Esophagus (tissue), 2 donors: ENCODE data around the gene DNAJC15. TPM values are rescaled to one million over a fixed set of nuclear protein-coding genes. Genes with fewer than 3 reads are reported as not detected.

Experiments used
- H3K27ac ChIP-seq, 2 donors: one replicate each; pipeline ENCODE4 v1.5.1; 2013; ENCODE audit warnings: low read depth in 2 of 2, mild to moderate bottlenecking in 2 of 2, inconsistent platforms in 1 of 2, low read length in 1 of 2, moderate library complexity in 1 of 2
- H3K27me3 ChIP-seq, 2 donors: one replicate each; pipeline ENCODE4 v1.6.1; 2013; ENCODE audit warnings: low read length in 2 of 2, control low read depth in 1 of 2, mild to moderate bottlenecking in 1 of 2; ENCODE audit not compliant: insufficient read depth in 2 of 2, control insufficient read depth in 1 of 2
- H3K36me3 ChIP-seq, 2 donors: one replicate each; pipeline ENCODE4 v1.6.1; 2013; ENCODE audit warnings: low read length in 1 of 2; ENCODE audit not compliant: control insufficient read depth in 2 of 2, insufficient read depth in 2 of 2
- H3K4me1 ChIP-seq, 2 donors: one replicate each; pipeline ENCODE4 v1.6.1; 2013; ENCODE audit warnings: low read length in 1 of 2; ENCODE audit not compliant: control insufficient read depth in 2 of 2, insufficient read depth in 2 of 2
- H3K4me3 ChIP-seq, 2 donors: one replicate each; pipeline ENCODE4 v1.5.1; 2013; ENCODE audit warnings: low read length in 2 of 2, mild to moderate bottlenecking in 2 of 2, low read depth in 1 of 2, moderate library complexity in 1 of 2
- H3K9me3 ChIP-seq, 2 donors: one replicate each; pipeline ENCODE4 v1.6.1; 2013; ENCODE audit warnings: mild to moderate bottlenecking in 2 of 2, low read depth in 1 of 2, low read length in 1 of 2, moderate library complexity in 1 of 2; ENCODE audit not compliant: control insufficient read depth in 2 of 2, insufficient read depth in 1 of 2
- WGBS, 2 donors: extraction: QIAGEN DNeasy Blood & Tissue Kit; methylation state at CpG; one replicate each; pipeline ENCODE4 v1.1.7; 2013; 5-methylcytosine and 5-hydroxymethylcytosine counted together
- polyA plus RNA-seq, 2 donors: library from polyadenylated mRNA; stranded (reverse); fragments of 200-250 nt; gene quantifications; one replicate each; pipeline ENCODE4 v1.2.3, GENCODE V29; 2013
- donor health status: healthy with polysubstance abuse.
- donor health status: Bipolar disorder and iron deficiency.

Gene DNAJC15
- polyA plus RNA-seq, 2 donors, result 8.6 to 13.6 TPM

- no peak overlapping the region for H3K27ac ChIP-seq
- H3K4me3 ChIP-seq, result no peak overlapping the region
- no peaks in the 10 kb centered on the region for H3K4me1 ChIP-seq
- 78 to 83% methylated on average over 1 of the region's 1 CpG for WGBS, 2 donors
- no peaks in the 10 kb centered on the region for H3K9me3 ChIP-seq
- H3K27me3 ChIP-seq, result no peaks in the 10 kb centered on the region
- H3K36me3 ChIP-seq, result no peaks in the 10 kb centered on the region
Measured at GRCh38 chr13:43113603-43114002, 90.2 kb downstream of the DNAJC15 start.

GRCh38 chr13:43114504-43114903 lies 91.1 kb downstream of the DNAJC15 start:
- no peak overlapping the region for H3K4me3 ChIP-seq
- H3K27ac ChIP-seq, result no peak overlapping the region
- H3K27me3 ChIP-seq, result no peaks in the 10 kb centered on the region
- H3K9me3 ChIP-seq, result no peaks in the 10 kb centered on the region
- peaks cover 0 to 2% of the 10 kb centered on the region in 2 donors for H3K4me1 ChIP-seq
- H3K36me3 ChIP-seq, result no peaks in the 10 kb centered on the region
- WGBS, 2 donors, result 96 to 97% methylated on average over 1 of the region's 1 CpG

- no peak overlapping the region for H3K4me3 ChIP-seq
- 91 to 96% methylated on average over 3 of the region's 3 CpGs for WGBS, 2 donors
- H3K9me3 ChIP-seq, result no peaks in the 10 kb centered on the region
- H3K27me3 ChIP-seq, result no peaks in the 10 kb centered on the region
- peaks cover 0 to 2% of the 10 kb centered on the region in 2 donors for H3K4me1 ChIP-seq
- H3K27ac ChIP-seq, result no peak overlapping the region
- no peaks in the 10 kb centered on the region for H3K36me3 ChIP-seq
Measured at GRCh38 chr13:43115141-43115540, 91.8 kb downstream of the DNAJC15 start.

- Histone ChIP-seq H3K36me3 (no peaks in the 10 kb centered on the region), H3K9me3 (no peaks in the 10 kb centered on the region), H3K4me3 (no peak overlapping the region), H3K27ac (no peak overlapping the region), H3K4me1 (peaks cover 0 to 2% of the 10 kb centered on the region in 2 donors), H3K27me3 (no peaks in the 10 kb centered on the region)
- WGBS, 2 donors, result 88 to 93% methylated on average over 7 of the region's 7 CpGs
Measured at GRCh38 chr13:43116242-43116641, 92.9 kb downstream of the DNAJC15 start.

GRCh38 chr13:43118521-43118920 lies 95.1 kb downstream of the DNAJC15 start:
- Histone ChIP-seq H3K4me1 (peaks cover 0 to 2% of the 10 kb centered on the region in 2 donors), H3K27ac (no peak overlapping the region), H3K36me3 (no peaks in the 10 kb centered on the region), H3K4me3 (no peak overlapping the region), H3K27me3 (no peaks in the 10 kb centered on the region), H3K9me3 (no peaks in the 10 kb centered on the region)
- WGBS, 2 donors, result 64 to 65% methylated on average over 6 of the region's 6 CpGs

GRCh38 chr13:43119206-43119605 lies 95.8 kb downstream of the DNAJC15 start:
- Histone ChIP-seq H3K9me3 (no peaks in the 10 kb centered on the region), H3K27me3 (no peaks in the 10 kb centered on the region), H3K27ac (no peak overlapping the region), H3K36me3 (no peaks in the 10 kb centered on the region), H3K4me3 (no peak overlapping the region), H3K4me1 (peaks cover 0 to 2% of the 10 kb centered on the region in 2 donors)
- 90 to 92% methylated on average over 6 of the region's 6 CpGs for WGBS, 2 donors

GRCh38 chr13:43122791-43123190 lies 99.4 kb downstream of the DNAJC15 start:
- Histone ChIP-seq H3K27me3 (no peaks in the 10 kb centered on the region), H3K4me3 (no peak overlapping the region), H3K36me3 (no peaks in the 10 kb centered on the region), H3K27ac (no peak overlapping the region), H3K9me3 (no peaks in the 10 kb centered on the region), H3K4me1 (peaks cover 0 to 2% of the 10 kb centered on the region in 2 donors)
- 70 to 79% methylated on average over 6 of the region's 6 CpGs for WGBS, 2 donors

- Histone ChIP-seq H3K27ac (no peak overlapping the region), H3K36me3 (no peaks in the 10 kb centered on the region), H3K9me3 (no peaks in the 10 kb centered on the region), H3K4me1 (peaks cover 0 to 2% of the 10 kb centered on the region in 2 donors), H3K27me3 (no peaks in the 10 kb centered on the region), H3K4me3 (no peak overlapping the region)
- whole genome bisulfite sequencing, 2 donors, result 89 to 94% methylated on average over 6 of the region's 6 CpGs
Measured at GRCh38 chr13:43123856-43124255, 100.5 kb downstream of the DNAJC15 start.

- Histone ChIP-seq H3K4me1 (no peaks in the 10 kb centered on the region), H3K4me3 (no peak overlapping the region), H3K27me3 (no peaks in the 10 kb centered on the region), H3K36me3 (no peaks in the 10 kb centered on the region), H3K9me3 (no peaks in the 10 kb centered on the region), H3K27ac (no peak overlapping the region)
- 79 to 91% methylated on average over 8 of the region's 8 CpGs for WGBS, 2 donors
Measured at GRCh38 chr13:43124490-43124889, 101.1 kb downstream of the DNAJC15 start.

- H3K4me1 ChIP-seq, result no peaks in the 10 kb centered on the region
- no peaks in the 10 kb centered on the region for H3K36me3 ChIP-seq
- 70 to 84% methylated on average over 4 of the region's 4 CpGs for WGBS, 2 donors
- H3K27ac ChIP-seq, result no peak overlapping the region
- no peaks in the 10 kb centered on the region for H3K27me3 ChIP-seq
- H3K4me3 ChIP-seq, result no peak overlapping the region
- H3K9me3 ChIP-seq, result no peaks in the 10 kb centered on the region
Measured at GRCh38 chr13:43126420-43126819, 103.0 kb downstream of the DNAJC15 start.
